C4-2B (cell line): ENCODE data around the gene FFAR3.

Experiments
- CTCF ChIP-seq: fragments of 450-650 bp; conservative IDR thresholded peaks from 2 replicates; pipeline ENCODE4 v1.5.1; 2017; ENCODE audit warnings: mild to moderate bottlenecking
- ZFX ChIP-seq: fragments of 450-650 bp; IDR thresholded peaks from 2 replicates; pipeline ENCODE4 v1.6.1; 2017

- TF ChIP-seq CTCF = no peak
- no peak for TF ChIP-seq ZFX
Observed at GRCh38 chr19:35399948-35400772, 41.9 kb downstream of the FFAR3 start.
